MM.1S (cell line): Measurements from ENCODE around the gene CHN1.

Experiments used
- EZH2 ChIP-seq: fragments of 300-600 bp; sonication (generic); optimal IDR thresholded peaks from 2 replicates; pipeline ENCODE3; 2017; ENCODE audit warnings: low read depth, mild to moderate bottlenecking, antibody characterized with exemption, low read length, mixed read lengths
- EZH2phosphoT487 ChIP-seq: fragments of 300-600 bp; sonication (generic); IDR thresholded peaks from 2 replicates; pipeline ENCODE4 v1.6.1; 2018; ENCODE audit warnings: antibody characterized with exemption, low read length
- TF ChIP-seq, protein P1 (sequence below): fragments of 300-600 bp; sonication (generic); IDR thresholded peaks from 2 replicates; pipeline ENCODE4 v1.5.1; 2016; ENCODE audit warnings: antibody characterized with exemption, low read length, mixed read lengths

GRCh38 chr2:174908284-174908683, 96.9 kb downstream of the CHN1 start:
- TF ChIP-seq, protein P1, sequence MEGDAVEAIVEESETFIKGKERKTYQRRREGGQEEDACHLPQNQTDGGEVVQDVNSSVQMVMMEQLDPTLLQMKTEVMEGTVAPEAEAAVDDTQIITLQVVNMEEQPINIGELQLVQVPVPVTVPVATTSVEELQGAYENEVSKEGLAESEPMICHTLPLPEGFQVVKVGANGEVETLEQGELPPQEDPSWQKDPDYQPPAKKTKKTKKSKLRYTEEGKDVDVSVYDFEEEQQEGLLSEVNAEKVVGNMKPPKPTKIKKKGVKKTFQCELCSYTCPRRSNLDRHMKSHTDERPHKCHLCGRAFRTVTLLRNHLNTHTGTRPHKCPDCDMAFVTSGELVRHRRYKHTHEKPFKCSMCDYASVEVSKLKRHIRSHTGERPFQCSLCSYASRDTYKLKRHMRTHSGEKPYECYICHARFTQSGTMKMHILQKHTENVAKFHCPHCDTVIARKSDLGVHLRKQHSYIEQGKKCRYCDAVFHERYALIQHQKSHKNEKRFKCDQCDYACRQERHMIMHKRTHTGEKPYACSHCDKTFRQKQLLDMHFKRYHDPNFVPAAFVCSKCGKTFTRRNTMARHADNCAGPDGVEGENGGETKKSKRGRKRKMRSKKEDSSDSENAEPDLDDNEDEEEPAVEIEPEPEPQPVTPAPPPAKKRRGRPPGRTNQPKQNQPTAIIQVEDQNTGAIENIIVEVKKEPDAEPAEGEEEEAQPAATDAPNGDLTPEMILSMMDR = no peak
- TF ChIP-seq EZH2 (no peak), EZH2phosphoT487 (no peak)
